Vagina (tissue), 2 donors: ENCODE results near the gene NUP93. TPM values are rescaled to one million over a fixed set of nuclear protein-coding genes. Genes with fewer than 3 reads are reported as not detected.

Source experiments
- DNase-seq, 2 donors: peaks; one replicate each; pipeline ENCODE4 v3.0.0-alpha.2; 2017; ENCODE audit errors: extremely low spot score in 2 of 2
- H3K27ac ChIP-seq: fragments of 200-600 bp; sonication (generic); one replicate; pipeline ENCODE4 v1.5.1; 2019
- H3K27me3 ChIP-seq: fragments of 200-600 bp; sonication (generic); one replicate; pipeline ENCODE4 v1.5.1; 2019
- H3K36me3 ChIP-seq, 2 donors: fragments of 200-600 bp; sonication (generic); one replicate each; pipeline ENCODE4 v1.5.1; 2017 to 2019
- H3K4me1 ChIP-seq: fragments of 200-600 bp; sonication (generic); one replicate; pipeline ENCODE4 v1.5.1; 2019
- H3K4me3 ChIP-seq, 2 donors: fragments of 200-600 bp; sonication (generic); 1 replicate in 1 of 2; 2 replicates in 1 of 2; pipeline ENCODE4 v1.5.1; 2016 to 2019
- H3K9me3 ChIP-seq: fragments of 200-600 bp; sonication (generic); one replicate; pipeline ENCODE4 v1.5.1; 2019
- CTCF ChIP-seq, 3 experiments: fragments of 450-650 bp in 2 of 3; fragments of 200-600 bp in 1 of 3; sonication (generic) in 1 of 3; IDR thresholded peaks; one replicate each; pipeline ENCODE4 v1.5.1; 2017 to 2019; ENCODE audit warnings: antibody characterized with exemption in 3 of 3, mild to moderate bottlenecking in 2 of 3, moderate library complexity in 2 of 3
- POLR2A ChIP-seq, 2 donors: fragments of 450-650 bp; IDR thresholded peaks; one replicate each; pipeline ENCODE4 v1.6.1; 2017; ENCODE audit warnings: antibody characterized with exemption in 2 of 2, mild to moderate bottlenecking in 2 of 2, moderate library complexity in 2 of 2
- POLR2AphosphoS5 ChIP-seq, 2 donors: sonication (generic); formaldehyde crosslinking; IDR thresholded peaks; one replicate each; pipeline ENCODE4 v1.9.0; 2017; ENCODE audit warnings: antibody characterized with exemption in 2 of 2, mild to moderate bottlenecking in 2 of 2, low read depth in 1 of 2; ENCODE audit not compliant: insufficient read depth in 1 of 2
- intact Hi-C: fragments of 100-400 bp; cut with DNase I; formaldehyde crosslinking; loops from one replicate; pipeline ENCODE4 v1.15.1; 2023
- total RNA-seq: library from RNA; depleted of rRNA; stranded (reverse); fragments of >200 nt; gene quantifications from one replicate; pipeline ENCODE4 v1.2.3, GENCODE V29; 2016

NUP93 gene
- total RNA-seq, 1 donor from 2014 or later, result 43.7 TPM

DNA sequence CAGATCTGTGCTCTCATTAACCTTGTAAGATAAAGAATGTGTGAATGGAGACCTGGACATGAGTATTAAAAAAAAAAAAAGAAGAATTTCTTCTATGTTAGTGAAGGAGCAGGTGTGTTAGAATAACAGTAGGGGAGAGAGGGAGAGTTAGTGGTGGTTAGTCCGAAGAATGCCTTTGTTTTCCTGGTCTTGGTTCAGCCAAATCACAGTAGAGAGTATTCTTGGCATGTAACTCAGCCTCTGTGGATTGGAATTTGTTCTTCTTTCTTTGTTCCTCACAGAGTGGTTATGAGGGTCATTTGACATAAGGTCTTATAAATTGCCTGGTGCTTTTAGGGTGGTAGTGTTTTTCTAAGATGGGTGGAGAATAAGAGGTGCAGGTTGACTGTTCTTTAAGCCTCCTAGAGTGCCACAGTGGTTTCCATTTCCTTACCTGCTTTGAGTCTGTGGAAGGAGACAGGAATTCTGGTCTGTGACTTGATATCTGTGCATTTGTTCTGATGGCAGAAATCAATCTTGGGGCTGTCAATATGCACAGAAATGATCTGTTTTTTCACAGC lies 17.6 kb downstream of the NUP93 start:
- peaks cover 24% of the 10 kb centered on the region for H3K4me1 ChIP-seq
- TF ChIP-seq POLR2A (IDR thresholded peaks at IDR 0.05), result no peak
- TF ChIP-seq CTCF (IDR thresholded peaks at IDR 0.05), result no peak
- no peak for TF ChIP-seq POLR2AphosphoS5 (IDR thresholded peaks at IDR 0.05; ENCODE audit: insufficient read depth in 1 of 2, low read depth in 1 of 2)
- DNase-seq, result no peak
- intact Hi-C loops, result no loop called here
- no peaks in the 10 kb centered on the region for H3K36me3 ChIP-seq
- H3K27ac ChIP-seq, result no peak overlapping the region
- no peaks in the 10 kb centered on the region for H3K27me3 ChIP-seq
- no peaks in the 10 kb centered on the region for H3K9me3 ChIP-seq
- no peak overlapping the region for H3K4me3 ChIP-seq

DNA sequence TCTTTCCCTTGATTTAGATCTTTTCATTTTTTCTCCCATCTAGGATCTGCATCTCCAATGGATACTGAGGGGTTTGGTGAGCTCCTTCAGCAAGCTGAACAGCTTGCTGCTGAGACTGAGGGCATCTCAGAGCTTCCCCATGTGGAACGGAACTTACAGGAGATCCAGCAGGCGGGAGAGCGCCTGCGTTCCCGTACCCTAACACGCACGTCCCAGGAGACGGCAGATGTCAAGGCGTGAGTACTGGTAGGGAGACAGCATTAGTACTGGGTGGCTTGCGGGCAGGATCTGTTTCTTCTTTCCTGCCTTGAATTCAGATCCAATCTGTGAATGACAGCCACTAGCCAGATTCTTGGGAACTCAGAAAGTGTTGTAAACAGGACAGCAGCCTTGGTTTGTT lies 18.3 kb downstream of the NUP93 start:
- H3K27me3 ChIP-seq, result no peaks in the 10 kb centered on the region
- intact Hi-C loops, result no loop called here

DNA sequence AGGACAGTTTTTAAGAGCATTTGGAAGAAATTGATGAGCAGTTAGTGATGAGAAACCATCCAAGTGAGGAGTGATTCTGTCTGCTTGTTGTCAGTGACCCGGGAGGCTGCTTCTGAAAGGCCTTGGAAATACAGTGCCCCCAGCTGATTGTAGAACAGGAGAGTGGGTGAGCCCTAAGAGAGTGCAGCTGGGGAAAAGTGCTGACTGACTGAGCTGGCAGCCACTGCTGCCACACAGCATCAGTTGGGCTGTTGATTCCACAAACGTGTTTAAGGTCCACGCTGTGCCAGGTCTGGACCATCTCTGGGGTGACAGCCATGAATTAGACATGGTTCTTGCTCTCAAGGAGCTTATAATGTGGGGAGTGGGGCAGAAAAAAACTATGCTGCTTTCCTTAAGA lies 18.9 kb downstream of the NUP93 start:
- Histone ChIP-seq H3K27ac (no peak overlapping the region), H3K4me1 (peaks cover 15% of the 10 kb centered on the region), H3K27me3 (no peaks in the 10 kb centered on the region), H3K9me3 (no peaks in the 10 kb centered on the region), H3K4me3 (no peak overlapping the region), H3K36me3 (no peaks in the 10 kb centered on the region)
- intact Hi-C loops, result no loop called here
- DNase-seq, result no peak
- TF ChIP-seq CTCF (IDR thresholded peaks at IDR 0.05), result no peak
- no peak for TF ChIP-seq POLR2A (IDR thresholded peaks at IDR 0.05)
- no peak for TF ChIP-seq POLR2AphosphoS5 (IDR thresholded peaks at IDR 0.05; ENCODE audit: insufficient read depth in 1 of 2, low read depth in 1 of 2)

More for the DNA sequence above, 18.3 kb downstream of the NUP93 start:
- H3K36me3 ChIP-seq, result no peaks in the 10 kb centered on the region
- no peak for DNase-seq
- H3K9me3 ChIP-seq, result no peaks in the 10 kb centered on the region
- no peak overlapping the region for H3K27ac ChIP-seq
- TF ChIP-seq POLR2A (IDR thresholded peaks at IDR 0.05) (no peak), POLR2AphosphoS5 (IDR thresholded peaks at IDR 0.05; ENCODE audit: insufficient read depth in 1 of 2, low read depth in 1 of 2) (no peak), CTCF (IDR thresholded peaks at IDR 0.05) (no peak)
- H3K4me3 ChIP-seq, result no peak overlapping the region
- peaks cover 18% of the 10 kb centered on the region for H3K4me1 ChIP-seq

GRCh38 chr16:56749672-56750491 lies 20.0 kb downstream of the NUP93 start:
- Histone ChIP-seq H3K4me1 (peaks cover 12% of the 10 kb centered on the region), H3K36me3 (no peaks in the 10 kb centered on the region), H3K9me3 (no peaks in the 10 kb centered on the region), H3K27ac (no peak overlapping the region), H3K27me3 (no peaks in the 10 kb centered on the region), H3K4me3 (no peak overlapping the region)
- TF ChIP-seq CTCF (IDR thresholded peaks at IDR 0.05) (no peak), POLR2A (IDR thresholded peaks at IDR 0.05) (no peak), POLR2AphosphoS5 (IDR thresholded peaks at IDR 0.05; ENCODE audit: insufficient read depth in 1 of 2, low read depth in 1 of 2) (no peak)
- no peak for DNase-seq
- intact Hi-C loops, result no loop called here

DNA sequence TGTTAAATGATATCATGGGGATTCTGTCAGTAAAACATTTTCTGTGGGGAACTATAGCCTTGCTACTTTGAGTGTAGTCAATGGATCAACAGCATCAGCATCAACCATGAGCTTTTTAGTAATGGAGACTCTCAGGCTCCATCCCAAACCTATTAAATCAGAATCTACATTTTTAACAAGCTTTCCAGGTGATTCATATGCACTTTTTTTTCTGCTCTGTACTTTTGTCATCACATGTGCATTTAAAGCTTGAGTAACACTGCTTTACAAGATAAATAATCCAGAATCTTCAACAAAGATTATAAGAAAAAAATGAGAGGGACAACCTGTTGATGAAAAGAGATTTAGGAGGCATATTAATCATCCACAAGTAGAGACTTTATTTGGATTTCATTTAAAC lies 23.5 kb downstream of the NUP93 start:
- H3K4me3 ChIP-seq, result no peak overlapping the region
- no peak overlapping the region for H3K27ac ChIP-seq
- H3K4me1 ChIP-seq, result peaks cover 6% of the 10 kb centered on the region
- no peaks in the 10 kb centered on the region for H3K36me3 ChIP-seq
- TF ChIP-seq CTCF (IDR thresholded peaks at IDR 0.05) (no peak), POLR2A (IDR thresholded peaks at IDR 0.05) (no peak), POLR2AphosphoS5 (IDR thresholded peaks at IDR 0.05; ENCODE audit: insufficient read depth in 1 of 2, low read depth in 1 of 2) (no peak)
- intact Hi-C loops, result no loop called here
- no peaks in the 10 kb centered on the region for H3K9me3 ChIP-seq
- H3K27me3 ChIP-seq, result no peaks in the 10 kb centered on the region
- DNase-seq, result no peak
